GM12892 (cell line): ENCODE data around the gene HNRNPUL2.

Experiments
- DNase-seq: peaks from one replicate; pipeline ENCODE4 v3.0.0; 2011; ENCODE audit not compliant: insufficient read length
- FAIRE-seq: peaks from 2 replicates; lab custom pipeline; 2011; peaks lifted over from hg19 to GRCh38; lab: Jason Lieb, UNC
- POLR2A ChIP-seq: IDR thresholded peaks from 2 replicates; pipeline ENCODE4 v1.6.1; 2011; ENCODE audit warnings: low read depth, low read length, control low read depth
- POLR2AphosphoS5 ChIP-seq: IDR thresholded peaks from 2 replicates; pipeline ENCODE4 v1.6.1; 2011; ENCODE audit warnings: low read depth, low read length, control low read depth
- TAF1 ChIP-seq: IDR thresholded peaks from 2 replicates; pipeline ENCODE4 v1.6.1; 2011; ENCODE audit warnings: low read depth, mild to moderate bottlenecking, control low read depth, low read length, borderline replicate concordance

Gene HNRNPUL2

DNA sequence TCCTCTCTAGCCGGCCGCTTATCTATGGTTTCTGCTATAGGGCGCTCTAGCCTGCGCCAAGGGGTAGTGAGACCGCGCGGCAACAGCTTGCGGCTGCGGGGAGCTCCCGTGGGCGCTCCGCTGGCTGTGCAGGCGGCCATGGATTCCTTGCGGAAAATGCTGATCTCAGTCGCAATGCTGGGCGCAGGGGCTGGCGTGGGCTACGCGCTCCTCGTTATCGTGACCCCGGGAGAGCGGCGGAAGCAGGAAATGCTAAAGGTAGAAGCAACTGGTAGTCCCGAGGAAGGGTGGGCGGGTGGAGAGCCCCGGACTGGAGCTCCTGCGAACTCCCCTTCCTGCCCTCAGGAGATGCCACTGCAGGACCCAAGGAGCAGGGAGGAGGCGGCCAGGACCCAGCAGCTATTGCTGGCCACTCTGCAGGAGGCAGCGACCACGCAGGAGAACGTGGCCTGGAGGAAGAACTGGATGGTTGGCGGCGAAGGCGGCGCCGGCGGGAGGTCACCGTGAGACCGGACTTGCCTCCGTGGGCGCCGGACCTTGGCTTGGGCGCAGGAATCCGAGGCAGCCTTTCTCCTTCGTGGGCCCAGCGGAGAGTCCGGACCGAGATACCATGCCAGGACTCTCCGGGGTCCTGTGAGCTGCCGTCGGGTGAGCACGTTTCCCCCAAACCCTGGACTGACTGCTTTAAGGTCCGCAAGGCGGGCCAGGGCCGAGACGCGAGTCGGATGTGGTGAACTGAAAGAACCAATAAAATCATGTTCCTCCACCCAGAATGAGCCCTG, 55.5 kb downstream of the HNRNPUL2 start, which contains the start of the genes LBHD1 and UQCC3:
Gene LBHD1 (minus strand): TSS at position 660 of the 782 bp plus-strand sequence. CDS start 2,236 bp downstream, outside the sequence.
Gene UQCC3 (plus strand): TSS at position 66 of the 782 bp plus-strand sequence. CDS start 73 bp downstream, at position 139.
- peak; percentile 78 for DNase-seq
- peak; percentile 80 for FAIRE-seq
- TF ChIP-seq POLR2AphosphoS5 (peak; percentile 80), POLR2A (peak; percentile 79), TAF1 (peak; percentile 70)

DNA sequence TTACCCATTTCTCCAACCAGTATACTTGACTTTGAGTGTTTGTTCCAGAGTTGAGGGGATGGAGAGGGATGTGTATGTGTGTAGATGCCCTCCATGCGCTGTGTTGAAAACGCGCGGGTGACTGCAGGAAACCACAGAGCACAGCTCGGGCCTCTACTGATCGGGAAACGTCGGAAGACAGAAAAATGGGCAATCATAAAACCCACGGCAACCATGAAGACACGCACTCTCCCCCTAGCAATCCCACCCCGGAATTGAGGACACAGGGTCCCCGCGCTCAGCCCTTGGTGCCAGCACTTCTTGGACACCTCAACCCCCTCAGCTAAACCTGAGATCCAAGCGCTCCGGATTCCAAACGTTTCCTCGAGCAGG, 56.0 kb downstream of the HNRNPUL2 start:
- TF ChIP-seq POLR2AphosphoS5 (no peak), POLR2A (no peak), TAF1 (no peak)
- no peak for DNase-seq
- no peak for FAIRE-seq

DNA sequence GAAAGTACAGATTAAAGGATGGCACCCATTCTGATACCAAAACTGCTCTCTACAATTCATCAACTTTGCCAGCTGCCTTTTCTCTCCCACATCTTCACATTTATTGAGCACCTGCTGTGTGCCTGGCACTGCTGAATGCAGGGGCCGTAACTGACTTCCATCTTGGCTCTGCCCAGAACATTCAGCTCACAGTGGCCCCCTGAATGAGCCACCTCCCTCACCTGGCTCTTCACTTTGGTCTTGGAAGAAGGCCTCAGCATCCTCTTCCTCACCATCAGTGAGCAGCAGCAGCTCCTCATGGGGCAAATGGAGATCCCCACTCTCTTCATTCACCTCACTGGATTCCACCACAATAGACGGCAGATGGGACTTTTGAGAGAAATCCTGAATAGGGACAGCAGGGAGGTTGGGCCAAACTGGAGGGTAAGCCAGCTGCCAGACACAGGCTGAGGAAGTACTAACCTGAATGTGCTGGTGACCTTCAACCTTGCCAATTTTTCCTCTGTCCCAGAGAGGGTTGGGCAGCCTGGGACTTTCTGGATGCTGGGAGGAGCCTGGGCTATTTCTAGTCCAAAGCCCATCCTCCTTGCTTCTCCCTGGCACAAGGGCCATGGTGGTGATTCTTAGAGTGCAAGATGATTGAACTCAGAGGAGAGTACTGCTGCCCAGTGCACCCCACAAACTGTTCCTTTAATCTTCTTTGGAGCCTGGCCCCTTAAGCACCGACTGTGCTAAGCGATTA, 57.7 kb downstream of the HNRNPUL2 start:
- FAIRE-seq, result no peak
- no peak; the same call in 1 of the 2 replicates for TF ChIP-seq POLR2A
- no peak for TF ChIP-seq TAF1
- no peak for TF ChIP-seq POLR2AphosphoS5
- DNase-seq, result no peak

DNA sequence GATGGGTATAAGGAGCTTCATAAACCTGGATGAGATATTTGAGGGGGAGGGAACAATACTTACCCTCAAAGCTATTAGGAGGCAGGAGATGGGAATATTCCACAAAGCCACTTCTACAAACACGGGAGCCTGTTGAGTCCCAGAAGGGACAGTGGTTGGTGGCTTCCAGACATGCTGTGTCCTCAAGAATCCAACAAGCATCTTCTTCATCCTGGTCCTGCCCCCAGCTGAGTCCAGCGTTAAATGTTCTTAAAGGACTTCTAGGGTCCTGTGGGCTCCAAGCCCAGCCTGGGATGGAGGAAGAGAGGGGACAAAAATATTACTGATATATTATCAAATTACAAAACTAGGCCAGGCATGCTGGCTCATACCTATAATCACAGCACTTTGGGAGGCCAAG, 59.8 kb downstream of the HNRNPUL2 start:
- FAIRE-seq (no peak), DNase-seq (no peak)
- TF ChIP-seq POLR2A (no peak), POLR2AphosphoS5 (no peak), TAF1 (no peak)

DNA sequence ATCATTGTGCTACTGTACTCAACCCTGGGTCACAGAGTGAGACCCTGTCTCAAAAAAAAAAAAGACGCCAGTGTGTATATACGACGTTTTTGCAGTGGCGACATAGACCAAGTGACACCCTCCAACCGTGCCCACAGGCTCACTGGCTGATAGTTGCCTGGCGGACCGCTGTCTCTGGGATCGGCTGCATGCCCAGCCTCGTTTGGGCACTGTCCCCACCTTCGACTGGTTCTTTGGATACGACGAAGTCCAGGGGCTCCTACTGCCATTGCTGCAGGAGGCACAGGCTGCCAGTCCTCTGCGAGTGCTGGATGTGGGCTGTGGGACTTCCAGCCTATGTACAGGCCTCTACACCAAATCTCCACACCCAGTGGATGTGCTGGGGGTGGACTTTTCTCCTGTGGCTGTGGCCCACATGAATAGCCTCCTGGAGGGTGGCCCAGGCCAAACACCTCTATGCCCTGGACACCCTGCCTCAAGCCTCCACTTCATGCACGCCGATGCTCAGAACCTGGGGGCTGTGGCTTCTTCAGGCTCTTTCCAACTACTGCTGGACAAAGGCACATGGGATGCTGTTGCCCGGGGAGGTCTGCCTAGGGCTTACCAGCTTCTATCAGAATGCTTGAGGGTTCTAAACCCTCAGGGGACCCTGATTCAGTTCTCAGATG, 60.9 kb downstream of the HNRNPUL2 start:
- no peak for FAIRE-seq
- DNase-seq, result no peak
- TF ChIP-seq TAF1 (no peak), POLR2A (peak; percentile 37), POLR2AphosphoS5 (peak; percentile 69)

DNA sequence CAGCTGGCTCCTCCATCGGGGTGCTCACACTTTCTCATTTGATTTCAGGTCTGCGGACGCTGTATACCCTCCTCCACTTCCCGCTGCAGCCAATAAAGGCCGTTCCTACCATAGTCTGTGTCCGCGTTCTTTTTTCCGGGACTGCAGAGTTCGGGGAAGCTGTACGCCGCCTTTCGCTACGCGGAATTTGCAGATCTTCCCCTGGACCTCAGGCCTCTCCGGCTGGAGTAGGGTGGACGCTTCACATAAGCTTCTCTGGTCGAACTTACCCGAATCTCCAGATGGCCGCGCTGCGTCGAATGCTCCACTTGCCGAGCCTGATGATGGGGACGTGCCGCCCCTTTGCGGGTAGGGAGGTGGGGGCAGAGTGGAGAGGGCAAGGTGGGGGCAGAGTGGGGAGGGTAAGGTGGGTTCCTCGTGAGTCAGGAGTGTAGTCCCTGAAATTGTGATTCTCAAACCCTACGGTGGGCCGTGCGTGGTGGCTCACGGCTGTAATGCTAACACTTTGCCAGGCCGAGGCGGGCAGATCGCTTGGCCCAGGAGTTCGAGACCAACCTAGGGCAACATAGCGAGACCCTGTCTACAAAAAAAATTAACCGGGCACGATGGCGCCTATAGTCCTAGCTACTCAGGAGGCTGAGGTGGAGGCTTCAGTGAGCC, 61.5 kb downstream of the HNRNPUL2 start:
- no peak; the same call in 1 of the 2 replicates for TF ChIP-seq POLR2AphosphoS5
- TF ChIP-seq TAF1, result peak; percentile 53; the same call in 1 of the 2 replicates
- TF ChIP-seq POLR2A, result no peak

DNA sequence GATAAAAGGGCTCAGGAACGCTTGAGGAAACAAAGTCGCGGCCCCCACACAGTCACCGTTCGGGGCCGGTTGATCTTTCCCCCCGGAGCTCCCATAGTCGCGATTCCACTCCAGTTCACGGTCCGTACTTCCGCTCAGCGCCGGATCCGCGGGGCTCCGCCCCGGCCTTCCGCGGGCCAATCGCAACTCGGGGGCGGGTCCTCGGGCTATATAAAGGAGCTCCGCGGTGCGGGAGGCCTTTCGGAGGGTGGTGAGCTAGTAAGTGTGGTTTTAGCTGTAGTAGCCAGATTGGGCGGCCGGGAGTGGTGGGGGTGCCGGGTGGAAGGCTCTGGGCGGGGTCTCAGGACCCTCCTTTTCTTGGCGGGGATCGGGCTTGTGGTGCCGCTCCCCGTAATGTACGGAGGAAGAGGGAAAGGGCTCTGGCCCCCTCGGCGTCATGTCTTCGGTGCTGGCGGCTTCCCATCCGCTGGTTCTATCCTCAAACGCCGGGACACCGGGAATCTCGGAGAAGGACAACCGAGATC, 62.1 kb downstream of the HNRNPUL2 start, which contains the start of the genes C11orf98 and CSKMT:
Gene C11orf98 (minus strand): TSS at position 136 of the 524 bp plus-strand sequence. CDS start 41 bp downstream, at position 95.
Gene CSKMT (plus strand): TSS at position 238 of the 524 bp plus-strand sequence. CDS start 568 bp downstream, outside the sequence.
- DNase-seq (peak; percentile 93), FAIRE-seq (peak; percentile 85)
- TF ChIP-seq TAF1, result peak; percentile 98
- TF ChIP-seq POLR2A, result peak; percentile 99
- peak; percentile 99 for TF ChIP-seq POLR2AphosphoS5

More for the DNA sequence above, 61.5 kb downstream of the HNRNPUL2 start:
- peak; percentile 21 for FAIRE-seq
- DNase-seq, result no peak

DNA sequence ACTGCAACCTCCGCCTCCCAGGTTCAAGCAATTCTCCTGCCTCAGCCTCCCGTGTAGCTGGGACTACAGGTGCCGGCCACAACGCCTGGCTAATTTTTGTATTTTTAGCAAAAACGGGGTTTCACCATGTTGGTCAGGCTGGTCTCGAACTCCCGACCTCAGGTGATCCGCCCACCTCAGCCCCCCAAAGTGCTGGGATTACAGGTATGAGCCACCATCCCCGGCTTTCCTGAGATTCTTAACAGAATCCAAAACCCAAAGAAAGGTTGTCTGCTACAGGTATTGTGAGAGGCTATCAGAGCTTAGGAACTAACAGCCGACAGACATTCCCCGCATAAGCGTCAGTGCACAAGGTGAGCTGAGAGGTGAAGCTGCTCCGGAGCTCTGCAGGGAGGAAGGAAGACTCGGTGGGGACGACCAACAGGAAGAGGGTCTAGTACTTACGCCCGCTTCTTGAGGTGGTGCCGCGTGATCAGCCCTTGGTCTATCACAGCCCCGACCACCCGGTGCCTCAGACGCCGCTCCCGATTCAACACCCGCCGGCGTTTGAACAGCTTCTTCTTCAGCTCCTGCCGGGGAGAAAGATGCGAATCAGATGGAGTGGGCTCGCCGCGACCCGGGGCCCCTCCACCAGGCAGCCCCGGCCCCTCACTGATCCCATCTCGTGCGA, 62.7 kb downstream of the HNRNPUL2 start:
- DNase-seq, result peak; percentile 53
- peak; percentile 38 for FAIRE-seq

More for the DNA sequence above, 62.7 kb downstream of the HNRNPUL2 start:
- TF ChIP-seq POLR2AphosphoS5 (no peak), POLR2A (no peak), TAF1 (peak; percentile 50; the same call in 1 of the 2 replicates)
